Mucosa of descending colon (tissue), 3 donors: ENCODE data around the gene GSN. TPM values are rescaled to one million over a fixed set of nuclear protein-coding genes. Genes with fewer than 3 reads are reported as not detected.

Experiments used
- ATAC-seq: fragments of 200-7000 bp; cut with Tn5 transposase; one replicate; pipeline ENCODE4 v1.9.1; 2020; ENCODE audit warnings: mild to moderate bottlenecking, moderate library complexity
- DNase-seq, 3 donors: peaks; one replicate each; pipeline ENCODE4 v3.0.0-alpha.2; 2020
- H3K36me3 ChIP-seq: fragments of 200-600 bp; one replicate; pipeline ENCODE4 v1.8.0; 2021; ENCODE audit warnings: low read depth, mild to moderate bottlenecking
- H3K4me1 ChIP-seq: fragments of 200-600 bp; one replicate; pipeline ENCODE4 v1.8.0; 2021; ENCODE audit warnings: low read depth, mild to moderate bottlenecking
- H3K4me3 ChIP-seq: fragments of 200-600 bp; one replicate; pipeline ENCODE4 v1.8.0; 2021; ENCODE audit warnings: mild to moderate bottlenecking
- H3K9me3 ChIP-seq: fragments of 200-600 bp; one replicate; pipeline ENCODE4 v1.8.0; 2021; ENCODE audit warnings: mild to moderate bottlenecking
- CTCF ChIP-seq: fragments of 200-600 bp; IDR thresholded peaks from one replicate; pipeline ENCODE4 v1.8.0; 2022; ENCODE audit warnings: antibody characterized with exemption, mild to moderate bottlenecking
- intact Hi-C, 2 donors: fragments of 100-400 bp; cut with DNase I in 1 of 2; cut with micrococcal nuclease in 1 of 2; formaldehyde crosslinking; loops; one replicate each; pipeline versions ENCODE4 v1.11.0 to v1.11.1; 2022; cut with DNase I, micrococcal nuclease
- total RNA-seq, 3 donors: library from RNA; stranded (reverse); fragmentation: NEBNext Ultra II Directional in 2 of 3; extraction: Animal tissue kit (Norgen Biotek cat#: 25700) in 2 of 3; gene quantifications; one replicate each; pipeline versions ENCODE4 v1.2.1 to v1.2.4, GENCODE V29; 2021 to 2023
- donor health status: DM: no; HTN: no; CAD: no; lungs with moderate emphysema.
- donor health status: DM: no; HTN: no; CAD: no.
- donor health status: DM: no; HTN: yes; CAD: no.

GSN gene
- total RNA-seq, 3 donors from 2014 or later, result 443 to 952 (median 937) TPM

DNA sequence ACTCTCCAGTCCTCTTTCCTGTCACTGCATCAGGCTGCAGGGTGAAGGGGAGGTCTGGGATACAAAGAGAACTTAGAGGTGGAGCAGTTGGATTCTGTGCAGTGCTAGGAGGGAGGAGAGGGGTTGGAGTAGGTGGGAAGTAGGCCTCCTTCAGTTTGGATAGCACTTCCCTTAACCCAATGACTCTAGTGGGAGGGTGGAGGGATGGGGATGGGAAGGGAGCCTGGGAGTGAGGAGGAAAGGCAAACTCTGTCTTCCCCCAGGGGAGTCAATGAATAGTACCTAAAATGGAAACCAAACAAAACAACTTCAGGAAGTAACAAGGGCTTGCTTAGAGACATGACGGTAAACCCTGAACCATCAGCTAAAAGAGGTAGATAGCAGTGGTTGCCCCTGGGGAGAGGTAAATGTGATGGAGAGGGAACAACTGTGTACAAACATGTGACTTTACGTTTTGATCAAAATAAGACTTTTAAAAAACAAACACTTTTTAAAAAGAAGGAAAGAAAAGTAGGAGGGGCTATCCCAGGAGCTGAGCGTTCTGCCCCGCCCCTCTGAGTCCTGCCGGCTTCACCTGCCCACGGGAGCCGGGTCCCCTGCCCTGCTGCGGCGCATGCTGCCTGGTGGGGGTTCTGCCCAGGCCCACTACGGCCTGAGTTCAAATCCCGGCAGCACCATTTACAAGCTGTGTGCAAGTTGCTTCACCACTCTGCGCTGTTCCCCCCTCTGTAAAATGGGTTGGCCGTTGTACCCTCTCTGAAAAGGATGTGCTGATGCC, 30.9 kb downstream of the GSN start:
- H3K4me1 ChIP-seq, result peaks cover 20% of the 10 kb centered on the region
- no peak overlapping the region for H3K4me3 ChIP-seq
- peak; percentile 59 for ATAC-seq
- no peak for TF ChIP-seq CTCF
- no peaks in the 10 kb centered on the region for H3K36me3 ChIP-seq
- peak in 1 of 3 donors; percentile 60 for DNase-seq
- intact Hi-C loops, result no loop called here
- no peaks in the 10 kb centered on the region for H3K9me3 ChIP-seq

GRCh38 chr9:121299467-121300282, 31.7 kb downstream of the GSN start:
- H3K4me1 ChIP-seq, result peaks cover 26% of the 10 kb centered on the region
- DNase-seq (peak; percentile 61 to 83 (median 78)), ATAC-seq (peak; percentile 76)
- no peak overlapping the region for H3K4me3 ChIP-seq
- intact Hi-C loops, result no loop called here
- no peaks in the 10 kb centered on the region for H3K9me3 ChIP-seq
- no peaks in the 10 kb centered on the region for H3K36me3 ChIP-seq
- TF ChIP-seq CTCF, result no peak

DNA sequence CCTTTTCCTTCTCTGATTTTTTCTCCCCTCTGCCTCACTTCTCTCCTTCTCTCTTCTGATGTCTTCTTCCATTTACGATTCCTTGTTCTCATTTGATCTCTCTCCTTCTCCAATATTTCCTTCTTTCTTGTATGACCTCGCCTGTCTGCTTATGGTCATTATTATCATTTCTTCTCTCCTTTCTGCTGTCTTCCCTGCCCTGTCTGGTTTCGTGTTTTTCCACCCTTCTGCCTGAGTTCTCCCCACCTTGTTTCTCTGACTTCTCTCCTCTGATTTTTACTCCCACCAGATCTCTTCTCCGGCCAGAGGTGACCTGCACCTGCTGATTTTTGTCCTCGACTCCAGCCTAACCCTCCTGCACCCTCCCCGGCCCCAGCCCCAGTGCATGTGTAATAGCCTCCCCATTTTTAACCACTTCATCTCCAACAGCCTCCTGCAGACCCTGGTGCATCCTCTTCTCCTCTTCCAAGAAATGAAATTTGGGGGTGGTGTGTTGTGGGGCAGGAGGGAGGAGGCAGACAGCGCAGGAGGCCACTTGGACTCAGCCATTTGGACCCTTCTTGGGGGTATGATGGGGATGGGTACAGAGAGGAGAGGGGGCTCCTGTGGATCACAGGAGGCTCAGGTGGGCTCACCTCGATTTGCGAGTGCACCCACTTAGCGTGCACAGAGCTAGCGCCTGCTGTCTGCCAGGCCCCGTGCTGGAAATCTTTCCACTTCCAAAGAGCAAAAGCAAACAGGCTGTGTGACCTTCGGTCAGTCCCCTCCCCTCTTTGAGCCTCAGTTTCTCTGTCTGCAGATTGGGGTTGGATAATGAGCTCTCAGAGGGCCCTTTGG, 32.5 kb downstream of the GSN start:
- Histone ChIP-seq H3K36me3 (no peaks in the 10 kb centered on the region), H3K4me3 (no peak overlapping the region), H3K4me1 (peaks cover 26% of the 10 kb centered on the region), H3K9me3 (no peaks in the 10 kb centered on the region)
- DNase-seq, result no peak
- TF ChIP-seq CTCF, result no peak
- no peak for ATAC-seq
- intact Hi-C loops, result no loop called here

GRCh38 chr9:121301881-121302286, 33.9 kb downstream of the GSN start:
- intact Hi-C loops, result no loop called here
- Histone ChIP-seq H3K4me1 (peaks cover 26% of the 10 kb centered on the region), H3K36me3 (no peaks in the 10 kb centered on the region), H3K9me3 (no peaks in the 10 kb centered on the region), H3K4me3 (no peak overlapping the region)
- TF ChIP-seq CTCF, result no peak
- DNase-seq (no peak), ATAC-seq (no peak)

DNA sequence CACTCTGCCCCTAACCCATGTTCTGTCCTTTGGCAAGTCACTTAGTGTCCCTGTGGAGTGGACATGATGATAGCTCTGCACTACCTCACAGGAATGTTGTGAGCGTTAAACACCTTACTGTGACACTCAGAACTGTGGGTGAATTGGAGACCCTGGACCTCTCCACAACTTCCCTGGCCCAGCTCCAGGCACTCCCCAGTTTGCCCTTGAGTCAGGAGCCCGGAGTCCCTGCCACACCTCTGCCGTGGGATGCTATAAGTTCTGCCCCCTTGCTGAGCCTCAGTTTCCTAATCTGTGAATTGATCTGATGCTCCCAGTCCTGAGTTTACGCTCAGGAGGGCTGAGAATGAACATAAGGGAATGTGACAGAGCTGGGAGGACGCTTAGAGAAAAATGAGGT, 34.4 kb downstream of the GSN start:
- Histone ChIP-seq H3K4me1 (peaks cover 26% of the 10 kb centered on the region), H3K9me3 (no peaks in the 10 kb centered on the region), H3K36me3 (no peaks in the 10 kb centered on the region), H3K4me3 (no peak overlapping the region)
- intact Hi-C loops, result no loop called here
- DNase-seq, result no peak
- no peak for TF ChIP-seq CTCF
- no peak for ATAC-seq
